ENCODE results near the gene SDHD.

DNA sequence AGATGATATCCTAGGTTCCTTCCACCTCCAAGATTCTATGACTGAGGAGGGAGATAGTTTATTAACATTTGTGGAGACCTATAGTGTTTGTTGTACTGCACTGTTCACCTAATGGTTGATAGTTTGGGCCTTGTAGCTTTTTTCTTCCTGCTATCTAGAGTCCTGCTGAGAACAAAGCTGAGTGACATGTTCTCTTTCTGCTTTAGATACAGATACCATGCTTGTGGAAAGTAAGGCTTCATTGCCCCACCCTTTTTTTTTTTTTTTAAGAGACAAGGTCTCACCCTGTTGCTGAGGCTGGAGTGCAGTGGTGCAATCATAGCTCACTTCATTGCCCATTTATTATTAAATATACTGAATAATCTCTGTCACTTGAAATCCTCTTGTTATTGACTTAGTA is 49.1 kb upstream of the SDHD start:
- TF ChIP-seq, protein P1, sequence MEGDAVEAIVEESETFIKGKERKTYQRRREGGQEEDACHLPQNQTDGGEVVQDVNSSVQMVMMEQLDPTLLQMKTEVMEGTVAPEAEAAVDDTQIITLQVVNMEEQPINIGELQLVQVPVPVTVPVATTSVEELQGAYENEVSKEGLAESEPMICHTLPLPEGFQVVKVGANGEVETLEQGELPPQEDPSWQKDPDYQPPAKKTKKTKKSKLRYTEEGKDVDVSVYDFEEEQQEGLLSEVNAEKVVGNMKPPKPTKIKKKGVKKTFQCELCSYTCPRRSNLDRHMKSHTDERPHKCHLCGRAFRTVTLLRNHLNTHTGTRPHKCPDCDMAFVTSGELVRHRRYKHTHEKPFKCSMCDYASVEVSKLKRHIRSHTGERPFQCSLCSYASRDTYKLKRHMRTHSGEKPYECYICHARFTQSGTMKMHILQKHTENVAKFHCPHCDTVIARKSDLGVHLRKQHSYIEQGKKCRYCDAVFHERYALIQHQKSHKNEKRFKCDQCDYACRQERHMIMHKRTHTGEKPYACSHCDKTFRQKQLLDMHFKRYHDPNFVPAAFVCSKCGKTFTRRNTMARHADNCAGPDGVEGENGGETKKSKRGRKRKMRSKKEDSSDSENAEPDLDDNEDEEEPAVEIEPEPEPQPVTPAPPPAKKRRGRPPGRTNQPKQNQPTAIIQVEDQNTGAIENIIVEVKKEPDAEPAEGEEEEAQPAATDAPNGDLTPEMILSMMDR (IDR thresholded peaks at IDR 0.05; ENCODE audit: low read depth, low read length, missing input control), result no peak
- TF ChIP-seq TAF1 (conservative IDR thresholded peaks at IDR 0.05) (no peak), YY1 (IDR thresholded peaks at IDR 0.05) (no peak), EGR1 (IDR thresholded peaks at IDR 0.05; ENCODE audit: low read depth in 2 of 2) (no peak), JUND (IDR thresholded peaks at IDR 0.05) (no peak)

All from liver (tissue), 3 donors.